GM18498 (cell line): ENCODE results near the gene AK8.

Experiments
- ATAC-seq: cut with Tn5 transposase; IDR thresholded peaks from one replicate; pipeline ENCODE4 v1.9.1; 2021; ENCODE audit warnings: mild to moderate bottlenecking, moderate library complexity; ENCODE audit not compliant: unreplicated experiment

AK8 gene

GRCh38 chr9:132877824-132878694 is at the start of gene AK8:
AK8 (minus strand) TSS chr9:132878284; CDS start chr9:132878255, 29 bp downstream.
- ATAC-seq = peak; percentile 77

- no peak for ATAC-seq
Observed at GRCh38 chr9:132927704-132928103, 49.6 kb upstream of the AK8 start.

- no peak for ATAC-seq
Observed at GRCh38 chr9:132923346-132923902, 45.3 kb upstream of the AK8 start.

- no peak for ATAC-seq
Observed at GRCh38 chr9:132919614-132920268, 41.7 kb upstream of the AK8 start.

GRCh38 chr9:132914924-132915323 is 36.8 kb upstream of the AK8 start:
- ATAC-seq = no peak

- no peak for ATAC-seq
Observed at GRCh38 chr9:132912131-132912530, 34.0 kb upstream of the AK8 start.

GRCh38 chr9:132910376-132910775 is 32.3 kb upstream of the AK8 start:
- no peak for ATAC-seq

- no peak for ATAC-seq
Observed at GRCh38 chr9:132909311-132909710, 31.2 kb upstream of the AK8 start.

GRCh38 chr9:132908635-132909034 is 30.6 kb upstream of the AK8 start:
- no peak for ATAC-seq

GRCh38 chr9:132905726-132906125 is 27.6 kb upstream of the AK8 start:
- ATAC-seq = no peak

GRCh38 chr9:132903574-132904492 is 25.7 kb upstream of the AK8 start:
- ATAC-seq = no peak

- peak; percentile 55 for ATAC-seq
Observed at GRCh38 chr9:132901858-132902831, 24.1 kb upstream of the AK8 start.

GRCh38 chr9:132898051-132898450 is 20.0 kb upstream of the AK8 start:
- ATAC-seq = no peak

- ATAC-seq = no peak
Observed at GRCh38 chr9:132896906-132897305, 18.8 kb upstream of the AK8 start.

GRCh38 chr9:132896264-132896663 is 18.2 kb upstream of the AK8 start:
- no peak for ATAC-seq

GRCh38 chr9:132894862-132895835 is 17.1 kb upstream of the AK8 start:
- no peak for ATAC-seq

GRCh38 chr9:132894346-132894745 is 16.3 kb upstream of the AK8 start:
- no peak for ATAC-seq

- no peak for ATAC-seq
Observed at GRCh38 chr9:132892400-132892799, 14.3 kb upstream of the AK8 start.

GRCh38 chr9:132888151-132888550 is 10.1 kb upstream of the AK8 start:
- ATAC-seq = no peak
